Right ventricle myocardium inferior (tissue), 1 donor: ENCODE results near the gene PHACTR4. TPM values are rescaled to one million over a fixed set of nuclear protein-coding genes. Genes with fewer than 3 reads are reported as not detected.
"Not testable (repeated sequence)": the region's sequence is repeated elsewhere in the genome, so short reads cannot be mapped to it uniquely, and the experiment has no call there.

Experiments used
- ATAC-seq: fragments of 200-7000 bp; cut with Tn5 transposase; one replicate; pipeline ENCODE4 v1.9.1; 2020; ENCODE audit warnings: mild to moderate bottlenecking, moderate library complexity
- DNase-seq: peaks from one replicate; pipeline ENCODE4 v3.0.0; 2021; ENCODE audit errors: missing footprints
- intact Hi-C: fragments of 100-400 bp; cut with DNase I; formaldehyde crosslinking; loops from one replicate; pipeline ENCODE4 v1.11.0; 2022
- total RNA-seq: library from RNA; stranded (reverse); fragmentation: NEBNext Ultra II Directional; extraction: Animal tissue kit (Norgen Biotek cat#: 25700); gene quantifications from one replicate; pipeline ENCODE4 v1.2.1, GENCODE V29; 2021
- donor health status: DM: no; HTN: yes; CAD: no; lungs with severe emphysema.

Gene PHACTR4
- total RNA-seq, 1 donor from 2014 or later, result 18.1 TPM

DNA sequence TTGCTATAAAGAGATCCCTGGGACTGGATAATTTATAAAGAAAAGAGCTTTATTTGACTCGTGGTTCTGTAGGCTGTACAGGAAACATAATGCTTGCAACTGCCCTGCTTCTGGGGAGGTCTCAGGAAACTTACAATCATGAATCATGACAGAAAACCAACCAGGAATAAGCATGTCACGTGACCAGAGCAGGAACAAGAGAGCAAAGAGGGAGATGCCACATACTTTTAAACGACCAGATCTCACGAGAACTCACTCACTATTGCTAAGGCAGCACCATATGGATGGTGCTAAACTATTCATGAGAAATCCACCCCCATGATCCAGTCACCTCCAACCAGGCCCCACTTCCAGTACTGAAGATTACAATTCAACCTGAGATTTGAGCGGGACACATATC is 86.5 kb downstream of the PHACTR4 start:
- ATAC-seq (no peak), DNase-seq (no peak)
- intact Hi-C loops, result loop anchor here (5.0 kb wide), 1 partner anchor 44 kb away; no protein-coding TSS in a partner anchor

DNA sequence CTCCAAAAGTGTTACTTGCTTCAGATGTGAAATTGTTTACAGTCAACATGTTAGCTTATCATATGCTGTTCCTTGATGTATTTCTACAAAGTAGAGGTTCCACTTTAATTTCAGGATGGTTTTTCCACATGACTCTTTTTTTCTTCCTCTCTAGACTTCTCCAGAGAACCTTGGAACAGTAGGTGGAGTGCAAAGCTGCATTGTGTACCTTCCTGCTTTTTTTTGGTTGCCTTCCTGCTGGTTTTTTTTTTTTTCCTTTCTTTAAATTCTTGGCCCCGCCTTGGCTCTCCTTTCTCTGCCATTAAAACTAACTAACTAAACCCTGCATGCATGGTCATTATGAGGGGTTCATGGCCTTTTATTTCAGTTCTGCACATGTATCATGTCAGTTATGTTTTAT is 88.1 kb downstream of the PHACTR4 start:
- no peak for ATAC-seq
- intact Hi-C loops, result loop anchor here (5.0 kb wide), 1 partner anchor 45 kb away; no protein-coding TSS in a partner anchor
- DNase-seq, result no peak

DNA sequence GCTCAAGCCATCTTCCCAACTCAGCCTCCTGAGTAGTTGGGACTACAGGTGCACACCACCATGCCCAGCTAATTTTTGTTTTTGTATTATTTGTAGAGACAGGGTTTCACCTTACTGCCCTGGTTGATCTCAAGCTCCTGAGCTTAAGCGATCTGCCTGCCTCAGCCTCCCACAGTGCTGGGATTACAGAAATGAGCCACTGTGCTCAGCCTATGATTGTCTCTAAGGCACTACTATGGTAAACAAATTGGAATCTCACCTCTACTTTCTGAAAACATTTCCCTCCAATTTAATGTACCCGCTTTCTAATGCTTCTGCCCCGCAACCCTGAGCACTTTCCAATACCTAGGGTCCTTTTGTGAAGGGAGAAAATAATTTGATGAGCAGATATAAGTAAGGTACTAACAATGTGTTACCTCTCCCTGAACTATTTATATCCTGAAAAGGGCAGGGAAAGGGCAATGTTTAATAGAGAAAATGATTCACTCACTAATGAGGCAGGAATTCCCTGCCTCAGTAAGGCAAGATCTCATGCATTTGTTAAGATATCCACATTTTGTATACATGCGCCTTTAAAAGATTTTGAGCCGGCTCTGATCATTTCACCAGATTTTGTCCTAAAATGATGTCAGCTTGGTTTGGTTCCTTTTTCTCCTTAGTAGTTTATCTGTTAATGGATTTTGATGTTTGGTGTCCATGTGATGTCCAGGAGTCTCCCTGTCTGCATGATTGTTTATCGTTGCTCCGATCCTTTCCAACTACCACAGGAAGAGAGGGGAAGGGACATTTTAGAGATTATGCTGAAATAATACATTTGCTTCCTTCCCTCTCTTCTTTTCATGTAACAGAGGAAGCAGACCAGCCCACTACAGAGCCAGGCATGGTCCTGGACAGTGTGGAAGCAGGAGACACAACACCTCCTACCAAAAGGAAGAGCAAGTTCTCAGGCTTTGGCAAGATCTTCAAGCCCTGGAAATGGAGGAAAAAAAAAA is 89.0 kb downstream of the PHACTR4 start:
- DNase-seq, result no peak
- intact Hi-C loops, result loop anchor here (5.0 kb wide), 1 partner anchor 46 kb away; no protein-coding TSS in a partner anchor
- ATAC-seq, result peak; percentile 13

DNA sequence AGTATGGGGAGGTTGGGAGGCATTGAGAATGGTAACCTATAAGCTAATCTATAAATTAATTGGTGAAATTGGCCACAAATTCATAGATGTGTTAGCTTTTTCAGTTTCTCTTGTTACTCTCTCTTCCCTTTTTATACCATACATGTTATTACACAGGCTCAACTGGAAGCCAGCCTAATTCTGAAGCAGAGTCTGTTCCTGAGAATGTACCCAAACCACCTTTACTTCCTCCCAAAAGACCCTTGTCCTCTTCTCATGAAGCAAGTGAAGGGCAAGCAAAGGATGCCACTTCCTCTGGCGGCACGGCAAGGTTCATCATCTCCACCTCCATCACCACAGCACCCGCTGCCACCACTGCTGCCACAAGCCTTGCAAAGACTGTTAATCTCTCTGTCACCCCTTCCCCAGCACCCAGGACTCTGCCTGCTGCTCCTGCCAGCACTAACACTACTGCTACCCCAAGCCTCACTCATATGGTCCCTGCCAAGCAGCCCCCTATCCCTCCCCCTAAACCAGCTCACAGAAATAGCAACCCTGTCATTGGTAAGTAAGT is 96.8 kb downstream of the PHACTR4 start:
- ATAC-seq, result no peak
- DNase-seq, result no peak
- intact Hi-C loops, result no loop called here

DNA sequence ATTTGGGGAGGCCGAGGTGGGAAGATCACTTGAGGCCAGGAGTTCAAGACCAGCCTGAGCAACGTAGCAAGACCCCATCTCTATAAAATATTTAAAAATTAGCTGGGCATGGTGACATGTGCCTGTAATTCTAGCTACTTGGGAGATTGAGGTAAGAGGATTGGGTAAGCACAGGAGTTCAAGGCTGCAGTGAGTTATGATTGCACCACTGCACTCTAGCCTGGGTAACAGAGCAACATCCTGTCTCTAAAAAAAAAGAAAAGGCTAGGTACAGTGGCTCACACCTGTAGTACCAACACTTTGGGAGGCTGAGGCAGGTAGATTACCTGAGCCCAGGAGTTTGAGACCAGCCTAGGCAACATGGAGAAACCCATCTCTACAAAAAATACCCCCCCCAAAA is 100.6 kb downstream of the PHACTR4 start:
- no peak for DNase-seq
- ATAC-seq, result no peak
- intact Hi-C loops, result loop anchor here (5.0 kb wide), 1 partner anchor 63 kb away; no protein-coding TSS in a partner anchor

DNA sequence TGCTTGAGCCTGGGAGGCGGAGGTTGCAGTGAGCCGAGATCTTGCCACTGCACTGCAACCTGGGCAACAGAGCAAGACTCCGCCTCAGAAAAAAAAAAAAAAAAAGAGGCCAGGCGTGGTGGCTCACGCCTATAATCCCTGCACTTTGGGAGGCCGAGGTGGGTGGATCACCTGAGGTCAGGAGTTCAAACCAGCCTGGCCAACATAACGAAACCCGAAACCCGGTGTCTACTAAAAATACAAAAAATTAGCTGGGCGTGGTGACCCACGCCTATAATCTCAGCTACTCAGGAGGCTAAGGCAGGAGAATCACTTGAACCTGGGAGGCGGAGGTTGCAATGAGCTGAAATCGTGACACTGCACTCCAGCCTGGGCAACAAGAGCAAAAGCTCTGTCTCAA is 110.0 kb downstream of the PHACTR4 start:
- intact Hi-C loops, ATAC-seq, DNase-seq: not testable (repeated sequence)

DNA sequence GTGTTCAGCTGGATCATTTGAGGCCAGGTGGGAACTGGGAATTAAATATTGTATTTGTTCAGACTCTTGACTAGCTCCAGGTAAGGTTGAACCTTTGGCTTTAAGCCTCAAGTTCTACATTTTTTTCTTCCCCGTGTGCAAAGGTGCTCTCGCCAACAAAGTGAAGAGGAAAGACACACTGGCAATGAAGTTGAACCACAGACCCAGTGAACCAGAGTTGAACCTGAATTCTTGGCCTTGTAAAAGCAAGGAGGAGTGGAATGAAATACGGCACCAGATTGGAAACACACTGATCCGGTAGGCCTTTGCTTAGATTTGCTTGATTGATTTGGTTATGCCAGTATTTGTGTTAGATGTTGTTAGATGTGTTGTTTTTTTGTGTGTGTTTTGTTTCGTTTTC is 110.8 kb downstream of the PHACTR4 start:
- ATAC-seq (no peak), DNase-seq (no peak)
- intact Hi-C loops, result no loop called here

DNA sequence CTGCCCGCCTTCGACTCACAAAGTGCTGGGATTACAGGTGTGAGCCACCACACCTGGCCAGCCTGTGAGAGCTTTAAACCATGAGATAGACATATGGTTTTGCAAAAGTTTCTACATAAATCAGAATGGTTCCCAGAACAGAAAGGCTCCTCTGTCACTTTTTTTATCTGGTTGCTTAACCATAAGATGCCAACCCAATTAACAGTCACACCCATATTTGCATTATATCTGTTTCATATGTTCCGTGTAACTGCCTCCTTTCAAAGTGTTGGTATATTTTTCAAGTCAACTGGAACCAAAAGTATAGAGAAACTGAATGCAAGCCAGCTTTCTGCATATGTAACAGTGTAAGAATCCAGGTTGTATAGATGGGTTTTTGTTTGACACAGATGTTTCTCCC is 112.6 kb downstream of the PHACTR4 start:
- intact Hi-C loops, result no loop called here
- no peak for DNase-seq
- no peak for ATAC-seq

DNA sequence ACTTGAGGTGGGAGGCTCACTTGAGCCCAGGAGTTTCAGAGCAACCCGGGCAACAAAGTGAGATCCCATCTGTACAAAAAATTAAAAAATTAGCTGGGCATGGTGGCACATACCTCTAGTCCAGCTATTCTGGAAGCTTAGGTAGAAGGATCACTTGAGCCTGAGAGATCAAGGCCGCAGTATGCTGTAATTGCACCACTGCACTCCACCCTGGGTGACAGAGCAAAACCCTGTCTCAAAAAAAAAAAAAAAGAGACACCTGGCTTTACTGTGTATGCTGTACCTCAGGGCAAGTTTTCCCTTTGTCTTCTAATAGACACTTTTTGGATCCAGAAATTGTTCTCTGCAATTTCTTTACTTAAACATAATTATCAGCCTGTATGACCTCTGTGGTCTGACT is 113.2 kb downstream of the PHACTR4 start:
- intact Hi-C loops, result no loop called here
- no peak for DNase-seq
- no peak for ATAC-seq

DNA sequence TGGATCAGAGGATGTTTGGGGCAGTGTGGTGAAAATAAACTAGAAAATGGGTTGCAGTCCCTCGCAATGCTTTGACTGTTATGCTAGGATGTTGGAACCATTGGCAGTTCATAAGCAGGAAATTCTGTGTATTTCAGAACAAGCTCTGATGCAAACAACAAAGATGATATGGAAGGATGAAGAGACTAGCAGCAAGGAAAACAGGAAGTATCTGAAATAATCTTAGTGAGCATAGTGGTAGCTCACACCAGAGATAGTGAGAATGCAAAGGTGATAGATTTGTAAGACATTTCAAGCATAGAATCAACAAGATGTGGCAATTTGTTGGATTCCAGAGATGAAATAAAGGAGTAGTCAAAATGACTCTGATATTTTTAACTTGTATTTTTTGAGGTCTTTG is 125.2 kb downstream of the PHACTR4 start:
- intact Hi-C loops, result no loop called here
- no peak for DNase-seq
- no peak for ATAC-seq

DNA sequence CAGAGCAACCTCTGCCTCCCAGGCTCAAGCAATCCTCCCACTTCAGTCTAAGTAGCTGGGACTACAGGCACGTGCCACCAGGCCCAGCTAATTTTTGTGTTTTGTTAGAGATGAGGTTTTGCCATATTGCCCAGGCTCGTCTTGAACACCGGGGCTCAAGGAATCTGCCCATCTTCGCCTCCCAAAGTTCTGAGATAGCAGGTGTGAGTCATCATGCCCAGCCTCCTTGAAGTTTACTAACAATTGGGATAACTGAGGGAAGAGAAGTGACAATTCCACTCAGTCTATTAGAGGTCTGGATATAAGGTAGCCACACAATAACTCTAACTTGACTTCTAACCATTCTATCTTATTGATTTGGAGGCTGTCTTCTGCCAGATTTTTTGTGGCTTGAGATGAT is 130.0 kb downstream of the PHACTR4 start:
- intact Hi-C loops, result no loop called here
- ATAC-seq (no peak), DNase-seq (no peak)

DNA sequence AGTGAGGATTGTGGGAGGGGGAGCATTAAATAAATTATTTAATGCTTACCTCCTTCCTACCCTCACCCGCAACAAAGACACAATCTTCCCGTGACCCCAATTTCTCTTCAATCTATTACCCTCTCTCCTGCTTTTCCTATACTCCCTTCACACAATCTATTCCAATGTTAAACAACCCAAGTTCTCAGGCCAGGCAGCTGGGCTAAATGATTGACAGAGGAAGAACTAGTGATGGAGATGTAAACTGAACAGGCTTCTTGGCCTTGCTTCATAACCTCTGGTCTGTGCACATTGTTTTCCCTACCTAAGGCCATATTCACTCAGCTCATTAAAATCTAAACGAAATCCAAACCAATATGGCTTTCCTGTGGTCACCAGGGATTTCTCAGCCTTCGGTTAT is 132.4 kb downstream of the PHACTR4 start:
- no peak for ATAC-seq
- no peak for DNase-seq
- intact Hi-C loops, result no loop called here

DNA sequence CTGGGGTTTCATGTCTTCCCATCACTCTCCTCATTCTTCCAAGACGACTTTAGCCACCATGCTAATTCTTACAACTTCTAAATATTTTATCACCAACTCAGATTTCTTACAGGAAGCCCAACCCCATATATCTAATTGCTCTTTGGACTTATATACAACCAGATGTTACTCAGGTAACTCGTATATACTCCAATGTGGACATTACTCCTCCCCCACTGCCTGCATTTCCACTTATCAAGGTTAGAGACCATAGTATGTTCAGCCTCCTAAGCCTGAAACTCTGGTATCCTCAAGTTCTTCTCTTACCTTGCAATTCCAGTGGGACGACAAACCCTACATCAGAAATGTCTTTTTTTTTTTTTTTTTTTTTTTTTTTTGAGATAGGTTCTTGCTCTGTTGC is 133.6 kb downstream of the PHACTR4 start:
- DNase-seq (no peak), ATAC-seq (no peak)
- intact Hi-C loops, result no loop called here

DNA sequence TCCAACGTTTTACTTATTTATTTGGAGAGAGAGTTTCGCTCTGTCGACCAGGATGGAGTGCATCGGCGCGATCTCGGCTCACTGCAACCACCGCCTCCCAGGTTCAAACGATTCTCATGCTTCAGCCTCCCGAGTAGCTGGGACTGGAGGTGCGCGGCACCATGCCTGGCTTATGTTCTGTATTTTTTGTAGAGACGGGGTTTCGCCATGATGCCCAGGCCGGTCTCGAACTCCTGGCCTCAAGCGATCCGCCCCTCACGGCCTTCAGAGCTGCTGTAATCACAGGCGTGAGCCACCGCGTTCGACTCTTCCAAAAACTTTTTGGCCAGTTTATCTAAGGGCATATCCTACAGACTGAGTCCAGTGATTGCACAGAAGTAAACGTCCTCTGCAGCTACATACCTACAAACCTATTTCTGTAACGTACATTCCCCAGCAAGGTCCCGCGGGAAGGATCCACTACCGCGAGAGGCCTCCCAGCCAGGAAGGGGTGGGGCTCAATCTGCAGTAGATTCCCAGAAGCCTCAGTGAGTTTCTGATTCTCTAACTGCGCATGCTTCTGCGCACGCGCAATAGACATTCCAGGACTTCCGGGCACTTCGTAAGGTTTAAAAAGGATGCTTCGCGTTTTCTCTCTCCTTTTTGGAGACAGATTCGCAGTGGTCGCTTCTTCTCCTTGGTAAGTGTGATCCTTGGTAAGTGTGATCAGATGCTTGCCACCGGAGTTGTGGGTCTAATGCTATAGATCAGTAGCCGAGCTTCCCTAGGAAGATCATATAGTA is 136.1 kb downstream of the PHACTR4 start, which contains the start of gene RCC1:
Gene RCC1, plus strand, starts transcription at position 638 of the 782 bp plus-strand sequence. CDS start 23,824 bp downstream, outside the sequence.
- intact Hi-C loops, result loop anchor here (1.0 kb wide), 1 partner anchor 47 kb away; no protein-coding TSS in a partner anchor
- peak; percentile 97 for DNase-seq
- ATAC-seq, result peak; percentile 99

DNA sequence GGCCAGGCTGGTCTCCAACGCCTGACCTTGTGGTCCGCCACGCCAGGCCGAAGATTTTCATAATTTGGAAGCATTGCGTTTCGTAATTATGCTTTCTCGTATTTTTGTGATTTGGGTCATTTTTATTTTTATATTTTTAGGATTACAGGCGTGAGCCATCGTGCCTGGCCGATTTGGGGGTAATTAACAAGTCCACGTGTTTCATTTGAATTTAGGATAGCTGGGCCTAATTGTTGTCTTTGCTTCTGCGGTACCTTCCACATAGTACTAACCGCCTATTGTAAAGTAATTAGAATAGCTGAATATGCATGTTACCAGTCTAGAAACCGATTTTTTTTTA is 137.3 kb downstream of the PHACTR4 start:
- intact Hi-C loops, result no loop called here
- no peak for DNase-seq
- no peak for ATAC-seq

DNA sequence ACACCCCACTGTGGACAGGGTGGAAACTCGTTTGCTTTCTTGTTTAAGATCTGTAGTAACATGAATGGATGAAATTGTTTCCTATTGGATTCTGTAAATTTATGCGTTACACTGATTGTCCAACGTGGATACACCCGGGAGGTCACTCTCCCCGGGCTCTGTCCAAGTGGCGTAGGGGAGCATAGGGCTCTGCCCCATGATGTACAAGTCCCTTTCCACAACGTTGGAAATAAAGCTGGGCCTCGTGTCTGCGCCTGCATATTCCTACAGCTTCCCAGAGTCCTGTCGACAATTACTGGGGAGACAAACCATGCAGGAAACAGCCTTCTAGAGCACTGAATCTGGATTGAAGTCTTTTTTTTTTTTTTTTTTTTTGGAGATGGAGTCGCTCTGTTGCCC is 137.7 kb downstream of the PHACTR4 start:
- intact Hi-C loops, result no loop called here
- no peak for DNase-seq
- ATAC-seq, result no peak

DNA sequence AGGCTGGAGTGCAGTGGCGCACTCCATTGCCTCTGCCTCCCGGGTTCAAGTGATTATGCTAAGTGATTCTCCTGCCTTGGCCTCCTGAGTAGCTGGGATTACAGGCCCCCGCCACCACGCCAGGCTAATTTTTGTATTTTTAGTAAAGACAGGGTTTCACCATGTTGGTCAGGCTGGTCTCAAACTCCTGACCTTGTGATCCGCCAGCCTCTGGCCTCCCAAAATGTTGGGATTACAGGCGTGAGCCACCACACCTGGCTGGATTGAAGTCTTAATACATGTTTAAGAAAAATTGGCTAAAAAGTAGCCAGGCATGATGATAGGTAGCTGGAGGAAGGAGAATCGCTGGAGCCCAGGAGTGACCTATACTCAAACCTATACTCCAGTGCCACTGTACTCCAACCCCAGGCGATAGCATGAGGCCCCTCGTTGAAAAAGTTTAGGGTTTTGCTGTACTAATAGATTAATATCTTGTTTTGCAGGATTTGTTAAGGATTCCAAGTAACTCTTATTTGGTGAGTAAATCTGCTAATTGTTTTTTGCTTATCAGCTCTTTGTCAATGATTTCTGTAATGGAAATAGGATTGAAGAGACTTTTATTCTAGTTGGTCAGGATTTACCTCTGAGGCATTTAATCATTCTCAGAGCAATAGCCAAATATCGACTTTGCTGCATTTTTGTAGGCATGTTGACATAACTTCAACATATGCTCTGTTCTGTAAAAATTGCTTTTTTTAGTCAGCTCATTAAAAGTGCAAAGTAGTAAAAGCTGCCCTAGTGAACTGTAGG is 138.3 kb downstream of the PHACTR4 start:
- intact Hi-C loops, result no loop called here
- ATAC-seq, result no peak

DNA sequence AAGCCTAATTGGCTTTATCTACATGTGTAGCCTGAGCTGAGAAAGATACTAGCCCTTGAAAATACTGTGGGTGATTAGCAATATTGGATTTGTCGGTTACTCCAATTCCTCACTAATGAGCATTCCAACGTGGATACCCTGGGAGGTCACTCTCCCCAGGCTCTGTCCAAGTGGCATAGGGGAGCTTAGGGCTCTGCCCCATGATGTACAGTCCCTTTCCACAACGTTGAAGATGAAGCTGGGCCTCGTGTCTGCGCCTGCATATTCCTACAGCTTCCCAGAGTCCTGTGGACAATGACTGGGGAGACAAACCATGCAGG is 138.9 kb downstream of the PHACTR4 start:
- ATAC-seq (no peak), DNase-seq (no peak)
- intact Hi-C loops, result no loop called here

More for the DNA sequence above, 138.3 kb downstream of the PHACTR4 start:
- no peak for DNase-seq
